ENCODE data around the gene INTS11. TPM values are rescaled to one million over a fixed set of nuclear protein-coding genes. Genes with fewer than 3 reads are reported as not detected.

The INTS11 gene
- polyA plus RNA-seq, 1 donor (not counting 4 experiments of a cell fraction or from before 2014, with no cell fraction given): 70.4 TPM

GRCh38 chr1:1325288-1326074 is 1.0 kb upstream of the INTS11 start:
- Histone ChIP-seq H3K9me3 (ENCODE audit: control insufficient read depth, low read depth, low read length) (peaks cover 4% of the 10 kb centered on the region), H3K9ac (ENCODE audit: control insufficient read depth, extremely low read depth, insufficient read depth, low read length) (peak overlapping the region; percentile 80), H3K79me2 (ENCODE audit: control insufficient read depth, insufficient read depth, low read length) (peaks cover 62% of the 10 kb centered on the region), H4K20me1 (ENCODE audit: control insufficient read depth, extremely low read depth, insufficient read depth, low read length) (no peaks in the 10 kb centered on the region), H3K27ac (ENCODE audit: control insufficient read depth, insufficient read depth, low read length) (peak overlapping the region; percentile 76), H3K4me1 (ENCODE audit: control insufficient read depth, extremely low read depth, insufficient read depth, low read length) (peaks cover 18% of the 10 kb centered on the region), H3K9me1 (ENCODE audit: control insufficient read depth, extremely low read depth, insufficient read depth, low read length) (no peaks in the 10 kb centered on the region), H3K4me3 (ENCODE audit: control insufficient read depth in 2 of 3, extremely low read depth in 1 of 3, insufficient read depth in 2 of 3, low read depth in 1 of 3, low read length in 3 of 3) (peak overlapping the region; percentile 71 to 100 (median 86)), H3K4me2 (ENCODE audit: control insufficient read depth, extremely low read depth, insufficient read depth, low read depth, low read length) (peak overlapping the region; percentile 96), H3K36me3 (ENCODE audit: control insufficient read depth in 2 of 2, extremely low read depth in 1 of 2, insufficient read depth in 2 of 2, low read length in 2 of 2) (peaks cover 10 to 16% of the 10 kb centered on the region in 2 experiments), H3K27me3 (ENCODE audit: control insufficient read depth, extremely low read depth, insufficient read depth, low read length) (no peaks in the 10 kb centered on the region), H2AFZ (ENCODE audit: control insufficient read depth, low read length) (no peak overlapping the region)
- FAIRE-seq (no peak), DNase-seq (ENCODE audit: low read depth, low spot score) (no peak)
- TF ChIP-seq, protein P1, sequence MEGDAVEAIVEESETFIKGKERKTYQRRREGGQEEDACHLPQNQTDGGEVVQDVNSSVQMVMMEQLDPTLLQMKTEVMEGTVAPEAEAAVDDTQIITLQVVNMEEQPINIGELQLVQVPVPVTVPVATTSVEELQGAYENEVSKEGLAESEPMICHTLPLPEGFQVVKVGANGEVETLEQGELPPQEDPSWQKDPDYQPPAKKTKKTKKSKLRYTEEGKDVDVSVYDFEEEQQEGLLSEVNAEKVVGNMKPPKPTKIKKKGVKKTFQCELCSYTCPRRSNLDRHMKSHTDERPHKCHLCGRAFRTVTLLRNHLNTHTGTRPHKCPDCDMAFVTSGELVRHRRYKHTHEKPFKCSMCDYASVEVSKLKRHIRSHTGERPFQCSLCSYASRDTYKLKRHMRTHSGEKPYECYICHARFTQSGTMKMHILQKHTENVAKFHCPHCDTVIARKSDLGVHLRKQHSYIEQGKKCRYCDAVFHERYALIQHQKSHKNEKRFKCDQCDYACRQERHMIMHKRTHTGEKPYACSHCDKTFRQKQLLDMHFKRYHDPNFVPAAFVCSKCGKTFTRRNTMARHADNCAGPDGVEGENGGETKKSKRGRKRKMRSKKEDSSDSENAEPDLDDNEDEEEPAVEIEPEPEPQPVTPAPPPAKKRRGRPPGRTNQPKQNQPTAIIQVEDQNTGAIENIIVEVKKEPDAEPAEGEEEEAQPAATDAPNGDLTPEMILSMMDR (optimal IDR thresholded peaks at IDR 0.05 in 1 of 3, IDR thresholded peaks at IDR 0.05 in 1 of 3, conservative IDR thresholded peaks at IDR 0.05 in 1 of 3; ENCODE audit: extremely low read depth in 1 of 3, insufficient read depth in 2 of 3, low read length in 3 of 3): no peak
- TF ChIP-seq EZH2 (IDR thresholded peaks at IDR 0.05; ENCODE audit: low read length): no peak
- dilution Hi-C loops (cut with MboI; ENCODE audit: extremely low pct_ligation_motif_present, low sequenced_read_pairs): no loop called here

- peaks cover 76% of the 10 kb centered on the region for H3K79me2 ChIP-seq (ENCODE audit: control insufficient read depth, insufficient read depth, low read length)
- H3K9ac ChIP-seq (ENCODE audit: control insufficient read depth, extremely low read depth, insufficient read depth, low read length): peak overlapping the region; percentile 88
- peak overlapping the region; percentile 77 to 100 (median 77) for H3K4me3 ChIP-seq (ENCODE audit: control insufficient read depth in 2 of 3, extremely low read depth in 1 of 3, insufficient read depth in 2 of 3, low read depth in 1 of 3, low read length in 3 of 3)
- peak overlapping the region; percentile 37 for H3K4me2 ChIP-seq (ENCODE audit: control insufficient read depth, extremely low read depth, insufficient read depth, low read depth, low read length)
- peaks cover 21 to 22% of the 10 kb centered on the region in 2 experiments for H3K36me3 ChIP-seq (ENCODE audit: control insufficient read depth in 2 of 2, extremely low read depth in 1 of 2, insufficient read depth in 2 of 2, low read length in 2 of 2)
- H2AFZ ChIP-seq (ENCODE audit: control insufficient read depth, low read length): no peak overlapping the region
- H3K27me3 ChIP-seq (ENCODE audit: control insufficient read depth, extremely low read depth, insufficient read depth, low read length): no peaks in the 10 kb centered on the region
- dilution Hi-C loops (cut with MboI; ENCODE audit: extremely low pct_ligation_motif_present, low sequenced_read_pairs): no loop called here
- peaks cover 8% of the 10 kb centered on the region for H4K20me1 ChIP-seq (ENCODE audit: control insufficient read depth, extremely low read depth, insufficient read depth, low read length)
- H3K27ac ChIP-seq (ENCODE audit: control insufficient read depth, insufficient read depth, low read length): peak overlapping the region; percentile 74
- no peak for DNase-seq (ENCODE audit: low read depth, low spot score)
- no peak for FAIRE-seq
- H3K9me3 ChIP-seq (ENCODE audit: control insufficient read depth, low read depth, low read length): no peaks in the 10 kb centered on the region
- no peaks in the 10 kb centered on the region for H3K9me1 ChIP-seq (ENCODE audit: control insufficient read depth, extremely low read depth, insufficient read depth, low read length)
- H3K4me1 ChIP-seq (ENCODE audit: control insufficient read depth, extremely low read depth, insufficient read depth, low read length): peaks cover 18% of the 10 kb centered on the region
- TF ChIP-seq, protein P1 (optimal IDR thresholded peaks at IDR 0.05 in 1 of 3, IDR thresholded peaks at IDR 0.05 in 1 of 3, conservative IDR thresholded peaks at IDR 0.05 in 1 of 3; ENCODE audit: extremely low read depth in 1 of 3, insufficient read depth in 2 of 3, low read length in 3 of 3): no peak
- no peak for TF ChIP-seq EZH2 (IDR thresholded peaks at IDR 0.05; ENCODE audit: low read length)
Measured at GRCh38 chr1:1324084-1324523, 356 bp downstream of the INTS11 start.
